Pancreas (tissue), 10 donors: ENCODE results near the gene PDE6D. TPM values are rescaled to one million over a fixed set of nuclear protein-coding genes. Genes with fewer than 3 reads are reported as not detected.
A peak's percentile ranks its signal among the peaks of the same experiment; 100 is the strongest.

Experiments used
- ATAC-seq, 4 donors: fragments of 200-7000 bp; cut with Tn5 transposase; one replicate each; pipeline versions ENCODE4 v1.8.0 to v1.9.1; 2020; ENCODE audit warnings: mild to moderate bottlenecking in 4 of 4, moderate library complexity in 4 of 4
- DNase-seq, 6 donors: peaks; one replicate each; pipeline ENCODE4 v3.0.0-alpha.2; 2020
- FAIRE-seq: peaks from 2 replicates; lab custom pipeline; 2012; peaks lifted over from hg19 to GRCh38; lab: Jason Lieb, UNC
- H3K27ac ChIP-seq, 4 donors: fragments of 200-600 bp; sonication (generic); 1 replicate in 3 of 4; 2 replicates in 1 of 4; pipeline versions ENCODE4 v1.5.0 to v1.8.0; 2020
- H3K27me3 ChIP-seq, 4 donors: fragments of 200-600 bp; one replicate each; pipeline ENCODE4 v1.8.0; 2021
- H3K36me3 ChIP-seq, 3 donors: fragments of 200-600 bp; sonication (generic) in 1 of 3; one replicate each; pipeline versions ENCODE4 v1.5.0 to v1.8.0; 2020 to 2021
- H3K4me1 ChIP-seq, 3 donors: fragments of 200-600 bp; one replicate each; pipeline ENCODE4 v1.8.0; 2021
- H3K4me3 ChIP-seq, 4 donors: fragments of 200-600 bp; sonication (generic) in 2 of 4; one replicate each; pipeline versions ENCODE4 v1.5.0 to v1.8.0; 2020 to 2021
- H3K9me3 ChIP-seq, 4 donors: fragments of 200-600 bp; one replicate each; pipeline ENCODE4 v1.8.0; 2021
- CTCF ChIP-seq, 4 donors: fragments of 200-600 bp; sonication (generic) in 3 of 4; IDR thresholded peaks; one replicate each; pipeline versions ENCODE4 v1.5.0 to v1.8.0; 2021; ENCODE audit warnings: antibody characterized with exemption in 4 of 4
- WGBS, 2 donors: extraction: QIAGEN DNeasy Blood & Tissue Kit; methylation state at CpG; one replicate each; pipeline ENCODE4 v1.1.7; 2013; 5-methylcytosine and 5-hydroxymethylcytosine counted together
- intact Hi-C, 3 donors: fragments of 100-400 bp; cut with DNase I; formaldehyde crosslinking; loops; one replicate each; pipeline versions ENCODE4 v1.11.1 to v1.14.2; 2022
- polyA plus RNA-seq, 2 donors: library from polyadenylated mRNA; stranded (reverse); fragments of 200-250 nt; gene quantifications; one replicate each; pipeline ENCODE4 v1.2.3, GENCODE V29; 2013
- total RNA-seq, 6 donors: library from RNA; stranded (reverse); fragmentation: NEBNext Ultra II Directional in 4 of 6; extraction: Animal tissue kit (Norgen Biotek cat#: 25700) in 4 of 6; gene quantifications; one replicate each; pipeline versions ENCODE4 v1.2.1 to v1.2.4, GENCODE V29; 2021 to 2023
- donor health status: healthy with polysubstance abuse.
- donor health status: DM: no; HTN: no; CAD: no; lungs with moderate emphysema.
- donor health status: DM: no; HTN: no; CAD: no.
- donor health status: control.
- donor health status: control.
- donor health status: Bipolar disorder and iron deficiency.
- donor health status: DM: yes; HTN: yes; CAD: no.
- donor health status: DM: no; HTN: no; CAD: no.
- donor health status: DM: no; HTN: no; CAD: no.
- donor health status: DM: yes; HTN: yes; CAD: no.

Gene PDE6D
- total and polyA plus RNA-seq, 8 donors = 5.6 to 14.0 (median 7.6) TPM

- Histone ChIP-seq H3K9me3 (no peaks in the 10 kb centered on the region), H3K27me3 (no peaks in the 10 kb centered on the region), H3K27ac (no peak overlapping the region), H3K36me3 (peaks cover 0 to 7% (median 2%) of the 10 kb centered on the region in 3 donors), H3K4me1 (peaks cover 0 to 1% (median under 1%) of the 10 kb centered on the region in 3 donors), H3K4me3 (no peak overlapping the region)
- no peak for DNase-seq
- no peak for ATAC-seq
- TF ChIP-seq CTCF (IDR thresholded peaks at IDR 0.05) = no peak
- no peak for FAIRE-seq
- intact Hi-C loops = no loop called here
- WGBS, 2 donors = 88 to 92% methylated on average over 13 of the region's 13 CpGs
Measured at GRCh38 chr2:231717281-231718171, 63.6 kb downstream of the PDE6D start.

GRCh38 chr2:231716666-231717280 is 64.3 kb downstream of the PDE6D start:
- H3K9me3 ChIP-seq = no peaks in the 10 kb centered on the region
- peak in 1 of 6 donors; percentile 22 for DNase-seq
- no peak overlapping the region for H3K27ac ChIP-seq
- H3K4me1 ChIP-seq = peaks cover 0 to 9% (median 8%) of the 10 kb centered on the region in 3 donors
- no peak for TF ChIP-seq CTCF (IDR thresholded peaks at IDR 0.05)
- intact Hi-C loops = no loop called here
- H3K36me3 ChIP-seq = peaks cover 6 to 14% (median 9%) of the 10 kb centered on the region in 3 donors
- no peak for ATAC-seq
- H3K27me3 ChIP-seq = no peaks in the 10 kb centered on the region
- 85 to 90% methylated on average over 11 of the region's 11 CpGs for WGBS, 2 donors
- FAIRE-seq = no peak
- H3K4me3 ChIP-seq = no peak overlapping the region

GRCh38 chr2:231715988-231716616 is 65.0 kb downstream of the PDE6D start:
- Histone ChIP-seq H3K27ac (no peak overlapping the region), H3K9me3 (no peaks in the 10 kb centered on the region), H3K4me3 (no peak overlapping the region), H3K4me1 (peaks cover 0 to 14% (median 10%) of the 10 kb centered on the region in 3 donors), H3K36me3 (peaks cover 6 to 17% (median 10%) of the 10 kb centered on the region in 3 donors), H3K27me3 (no peaks in the 10 kb centered on the region)
- DNase-seq (peak in 1 of 6 donors; percentile 69), ATAC-seq (no peak), FAIRE-seq (no peak)
- WGBS, 2 donors = 88 to 91% methylated on average over 8 of the region's 8 CpGs
- intact Hi-C loops = loop anchor here in 2 of 3 donors (2.0 kb wide), 2 partner anchors 37 to 39 kb away; no protein-coding TSS in a partner anchor
- TF ChIP-seq CTCF (IDR thresholded peaks at IDR 0.05) = no peak

DNA sequence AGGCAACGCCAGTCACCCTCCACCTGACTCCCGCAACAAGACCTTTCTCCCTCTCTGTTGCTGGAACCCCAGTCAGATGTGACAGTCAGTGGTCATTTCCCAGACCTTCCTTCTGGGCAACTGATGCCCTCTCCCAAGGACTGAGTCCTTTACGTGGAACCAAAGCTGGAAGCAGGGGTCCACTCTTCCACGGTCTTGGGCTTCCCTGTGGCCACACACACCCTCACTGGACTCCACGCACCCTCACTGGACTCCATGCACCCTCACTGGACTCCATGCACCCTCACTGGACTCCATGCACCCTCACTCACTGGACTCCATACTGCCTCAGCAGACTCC is 65.6 kb downstream of the PDE6D start:
- WGBS, 2 donors = 33 to 48% methylated on average over 5 of the region's 5 CpGs
- FAIRE-seq (no peak), DNase-seq (no peak), ATAC-seq (no peak)
- H3K27me3 ChIP-seq = no peaks in the 10 kb centered on the region
- peaks cover 6 to 17% (median 10%) of the 10 kb centered on the region in 3 donors for H3K36me3 ChIP-seq
- no peaks in the 10 kb centered on the region for H3K9me3 ChIP-seq
- peaks cover 0 to 14% (median 10%) of the 10 kb centered on the region in 3 donors for H3K4me1 ChIP-seq
- no peak overlapping the region for H3K27ac ChIP-seq
- intact Hi-C loops = loop anchor here in 2 of 3 donors (2.0 kb wide), 2 partner anchors 37 to 39 kb away; no protein-coding TSS in a partner anchor
- peak in 1 of 4 donors; percentile 21 for TF ChIP-seq CTCF (IDR thresholded peaks at IDR 0.05)
- H3K4me3 ChIP-seq = no peak overlapping the region
